NAMALWA (cell line): ENCODE results near the gene COL6A2.
"Not testable (repeated sequence)": the region's sequence is repeated elsewhere in the genome, so short reads cannot be mapped to it uniquely, and the experiment has no call there.

Experiments used
- DNase-seq: peaks from one replicate; pipeline ENCODE4 v3.0.0-alpha.2; 2015; ENCODE audit warnings: low spot score

The COL6A2 gene

GRCh38 chr21:46172863-46173528, 75.1 kb downstream of the COL6A2 start:
- DNase-seq: no peak

DNA sequence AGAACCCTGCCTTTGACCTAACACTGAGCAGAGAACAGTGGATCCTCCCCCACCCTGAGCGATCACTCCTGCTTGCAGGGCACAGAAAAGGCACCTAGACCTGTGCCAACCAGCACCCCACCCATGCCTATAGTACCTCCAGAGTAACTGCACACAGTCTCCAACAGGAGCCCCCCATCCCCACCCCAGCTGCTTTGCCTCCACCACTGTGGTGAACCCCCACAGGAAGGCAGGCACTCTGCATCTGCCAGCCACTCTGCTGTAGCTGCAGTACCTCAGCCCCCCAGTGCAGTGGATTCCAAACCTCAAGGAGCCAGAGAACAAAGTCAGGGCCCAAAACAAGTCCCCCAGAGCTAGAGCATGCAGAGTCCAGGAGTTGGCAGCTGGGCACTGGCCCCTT, 75.7 kb downstream of the COL6A2 start:
- DNase-seq: no peak

DNA sequence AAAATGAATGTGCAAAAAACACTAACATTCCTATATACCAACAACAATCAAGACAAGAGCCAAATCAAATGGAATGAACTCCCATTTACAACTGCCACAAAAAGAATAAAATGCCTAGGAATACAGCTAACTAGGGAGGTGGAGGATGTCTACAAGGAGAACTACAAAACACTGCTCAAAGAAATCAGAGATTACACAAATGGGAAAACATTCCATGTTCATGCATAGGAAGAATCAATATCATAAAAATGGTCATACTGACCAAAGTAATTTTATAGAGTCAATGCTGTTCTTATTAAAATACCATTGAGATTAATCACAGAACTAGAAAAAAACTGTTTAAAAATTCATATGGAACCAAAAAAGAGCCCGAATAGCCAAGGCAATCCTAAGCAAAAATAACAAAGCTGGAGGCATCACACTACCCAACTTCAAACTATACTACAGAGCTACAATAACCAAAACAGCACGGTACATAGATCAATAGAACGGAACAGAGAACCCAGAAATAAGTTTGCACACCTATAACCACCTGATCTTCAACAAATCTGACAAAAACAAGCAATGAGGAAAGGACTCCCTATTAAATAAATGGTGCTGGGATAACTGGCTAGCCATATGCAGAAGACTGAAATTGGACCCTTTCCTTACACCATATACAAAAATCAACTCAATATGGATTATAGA, 78.7 kb downstream of the COL6A2 start:
- not testable (repeated sequence) for DNase-seq

DNA sequence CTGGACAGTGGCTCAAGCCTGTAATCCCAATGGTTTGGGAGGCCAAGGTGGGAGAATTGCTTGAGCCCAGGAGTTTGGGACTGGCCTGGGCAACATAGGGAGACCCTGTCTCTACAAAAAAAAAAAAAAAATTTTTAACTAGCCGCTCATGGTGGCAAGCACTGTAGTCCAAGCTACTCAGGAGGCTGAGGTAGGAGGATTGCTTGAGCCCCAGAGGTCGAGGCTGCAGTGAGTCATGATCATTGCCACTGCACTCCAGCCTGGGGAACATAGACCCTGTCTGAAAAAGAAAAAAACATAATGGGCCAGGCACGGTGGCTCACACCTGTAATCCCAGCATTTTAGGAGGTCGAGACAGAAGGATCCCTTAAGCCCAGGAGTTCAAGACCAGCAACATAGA, 81.0 kb downstream of the COL6A2 start:
- DNase-seq: no peak
